Astrocyte (in vitro differentiated cells and primary cell): Measurements from ENCODE around the gene GAR1.

Source experiments
- CTCF ChIP-seq: IDR thresholded peaks from 2 replicates; pipeline ENCODE4 v1.5.1; 2011; ENCODE audit warnings: low read depth, mild to moderate bottlenecking, inconsistent platforms, low read length, moderate library complexity; ENCODE audit not compliant: insufficient read depth
- EZH2 ChIP-seq: IDR thresholded peaks from 2 replicates; pipeline ENCODE4 v1.6.1; 2012; ENCODE audit warnings: mild to moderate bottlenecking, low read length, inconsistent platforms; ENCODE audit not compliant: insufficient read depth

- no peak for TF ChIP-seq CTCF
- no peak for TF ChIP-seq EZH2
Observed at GRCh38 chr4:109786846-109787245, 28.7 kb upstream of the GAR1 start.
